Measurements from ENCODE around the gene CLCN3.

Gene CLCN3

GRCh38 chr4:169593050-169593560, 27.3 kb upstream of the CLCN3 start:
- POLR2A ChIA-PET (ENCODE audit: low non-redundant PET): no interaction called here
- TF ChIP-seq CTCF (conservative IDR thresholded peaks at IDR 0.05; ENCODE audit: low read depth): no peak
- no peak overlapping the region for H3K27ac ChIP-seq
- DNase-seq (ENCODE audit: low spot score): no peak
- CTCF ChIA-PET: interaction anchor here (0.6 kb wide), 2 partner anchors 232 to 1423 kb away, joined by 3 to 4 read pairs; no protein-coding TSS in a partner anchor

DNA sequence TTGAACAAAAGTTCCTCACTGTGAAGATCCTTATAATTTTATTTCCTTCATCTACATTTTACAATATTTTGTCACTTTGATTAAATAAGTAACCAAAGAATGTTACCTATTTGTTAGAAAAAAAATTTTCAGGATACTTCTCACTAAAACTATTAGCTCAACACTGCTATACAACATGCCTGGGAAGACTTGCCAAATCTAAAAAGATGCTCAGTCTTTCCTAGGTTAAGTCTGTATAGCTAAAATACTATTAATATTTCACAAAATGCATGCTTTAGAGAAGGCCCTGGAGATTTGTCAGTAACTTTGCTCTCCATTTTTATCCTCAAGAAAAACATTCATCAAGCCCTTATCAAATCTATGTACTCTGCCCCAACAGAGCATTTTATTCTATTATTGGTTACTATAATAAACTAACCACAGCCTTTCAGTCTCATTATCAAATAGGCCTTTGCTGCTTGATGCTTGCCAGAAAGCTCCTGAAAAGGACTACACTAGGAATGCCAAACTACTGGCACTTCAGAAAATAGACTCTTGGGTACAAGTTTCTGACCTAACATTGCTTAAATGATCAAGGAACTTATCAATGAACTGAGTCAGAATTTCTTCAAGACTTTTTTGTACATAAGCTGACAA, 25.7 kb upstream of the CLCN3 start:
- H3K27ac ChIP-seq: no peak overlapping the region
- TF ChIP-seq CTCF (conservative IDR thresholded peaks at IDR 0.05; ENCODE audit: low read depth): no peak
- CTCF ChIA-PET: no interaction called here
- DNase-seq (ENCODE audit: low spot score): no peak
- POLR2A ChIA-PET (ENCODE audit: low non-redundant PET): no interaction called here

DNA sequence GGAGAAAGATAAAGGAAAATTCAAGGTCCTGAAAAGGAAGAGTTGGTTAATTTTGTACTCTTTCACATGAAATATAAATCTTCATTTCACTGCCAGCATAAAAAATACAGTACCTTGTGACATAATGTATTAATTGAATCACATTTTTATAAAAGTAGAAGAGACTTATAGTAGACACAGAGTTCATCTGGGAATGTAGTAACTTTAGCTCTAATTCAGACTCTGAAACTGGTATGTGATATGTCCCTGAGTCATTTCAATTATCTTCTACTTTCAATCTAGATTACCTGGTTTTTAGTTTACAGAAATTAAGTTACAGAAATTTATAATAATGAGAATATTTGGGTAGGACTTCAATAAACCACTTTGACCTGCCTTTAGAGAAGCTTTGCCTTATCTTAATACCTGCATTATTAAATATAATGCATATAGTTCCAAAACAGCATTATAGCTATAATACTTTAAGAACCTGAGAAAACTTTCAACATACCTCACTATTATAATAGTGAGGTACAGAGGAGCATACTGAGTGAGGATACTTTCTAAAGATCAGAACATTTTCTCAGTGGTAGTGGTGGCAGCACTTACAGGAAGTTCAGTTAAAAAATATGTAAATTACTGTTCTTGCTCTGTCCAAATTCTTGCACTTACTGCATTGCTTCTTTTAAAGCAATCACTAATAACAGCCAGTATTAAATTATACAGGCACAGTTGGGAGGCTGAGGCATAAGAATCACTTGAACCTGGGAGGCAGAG, 19.2 kb upstream of the CLCN3 start:
- no peak for TF ChIP-seq CTCF (conservative IDR thresholded peaks at IDR 0.05; ENCODE audit: low read depth)
- H3K27ac ChIP-seq: no peak overlapping the region
- ChIA-PET CTCF (no interaction called here), POLR2A (ENCODE audit: low non-redundant PET) (no interaction called here)
- no peak for DNase-seq (ENCODE audit: low spot score)

- ChIA-PET POLR2A (ENCODE audit: low non-redundant PET) (no interaction called here), CTCF (interaction anchor here (0.6 to 0.7 kb wide), 2 partner anchors 10 to 15 kb away, joined by 4 read pairs; no protein-coding TSS in a partner anchor)
- no peak for TF ChIP-seq CTCF (conservative IDR thresholded peaks at IDR 0.05; ENCODE audit: low read depth)
- H3K27ac ChIP-seq: no peak overlapping the region
- DNase-seq (ENCODE audit: low spot score): no peak
Measured at GRCh38 chr4:169603312-169603711, 17.1 kb upstream of the CLCN3 start.

- H3K27ac ChIP-seq: no peak overlapping the region
- no peak for TF ChIP-seq CTCF (conservative IDR thresholded peaks at IDR 0.05; ENCODE audit: low read depth)
- DNase-seq (ENCODE audit: low spot score): peak; percentile 54
- CTCF ChIA-PET: no interaction called here
- POLR2A ChIA-PET (ENCODE audit: low non-redundant PET): no interaction called here
Measured at GRCh38 chr4:169604131-169604900, 16.1 kb upstream of the CLCN3 start.

DNA sequence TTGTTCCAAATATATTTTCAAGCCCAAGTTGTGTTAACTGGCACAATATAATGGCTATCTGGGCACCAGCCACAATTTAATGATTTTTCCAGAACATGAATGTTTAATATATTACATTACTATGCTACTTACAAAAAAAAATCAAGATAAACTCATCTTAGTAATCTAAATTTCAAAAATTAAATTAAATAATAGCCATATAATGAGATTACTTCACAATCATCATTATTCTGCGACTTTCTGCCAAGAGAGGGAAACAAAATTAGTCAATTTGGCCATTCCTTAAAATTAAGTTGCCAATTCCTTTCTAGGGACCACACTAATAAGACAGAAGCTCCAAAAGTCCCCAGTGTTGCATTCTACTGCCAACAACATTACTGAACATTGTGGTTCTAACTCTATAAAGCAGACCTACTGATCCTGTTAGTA, 15.5 kb upstream of the CLCN3 start:
- CTCF ChIA-PET: no interaction called here
- POLR2A ChIA-PET (ENCODE audit: low non-redundant PET): no interaction called here
- TF ChIP-seq CTCF (conservative IDR thresholded peaks at IDR 0.05; ENCODE audit: low read depth): no peak
- no peak overlapping the region for H3K27ac ChIP-seq
- DNase-seq (ENCODE audit: low spot score): no peak

Data from RWPE1 (cell line).